ENCODE data around the gene TRIM60.

TRIM60 gene

GRCh38 chr4:165005352-165005925, 26.4 kb upstream of the TRIM60 start:
- Histone ChIP-seq H3K9ac (ENCODE audit: low read length) (no peak overlapping the region), H3K9me3 (replicated peaks; ENCODE audit: insufficient read depth, low read length) (no peaks in the 10 kb centered on the region), H3K4me3 (ENCODE audit: low read length) (no peak overlapping the region), H3K79me2 (ENCODE audit: low read length) (no peaks in the 10 kb centered on the region), H3K27me3 (replicated peaks; ENCODE audit: insufficient read depth, low read length) (no peaks in the 10 kb centered on the region), H3K9me2 (replicated peaks; ENCODE audit: insufficient read depth, low read length) (no peaks in the 10 kb centered on the region), H3K36me3 (replicated peaks; ENCODE audit: insufficient read depth, low read length) (no peaks in the 10 kb centered on the region), H2AFZ (ENCODE audit: low read length) (no peak overlapping the region), H3F3A (ENCODE audit: insufficient read depth, low read length) (no peaks in the 10 kb centered on the region), H4K20me1 (ENCODE audit: insufficient read depth, low read length) (no peaks in the 10 kb centered on the region), H3K4me1 (ENCODE audit: low read length) (peaks cover 10% of the 10 kb centered on the region), H3K27ac (ENCODE audit: low read length) (no peak overlapping the region), H3K4me2 (ENCODE audit: low read depth, low read length) (no peak overlapping the region)
- TF ChIP-seq EZH2 (optimal IDR thresholded peaks at IDR 0.05; ENCODE audit: low read depth, low read length) (no peak), EZH2phosphoT487 (IDR thresholded peaks at IDR 0.05; ENCODE audit: low read length) (no peak), CTCF (IDR thresholded peaks at IDR 0.05; ENCODE audit: low read length) (no peak)
- no peak for DNase-seq

GRCh38 chr4:165006456-165006855, 25.3 kb upstream of the TRIM60 start:
- H3K9me2 ChIP-seq (replicated peaks; ENCODE audit: insufficient read depth, low read length), result no peaks in the 10 kb centered on the region
- no peak for DNase-seq
- no peak overlapping the region for H3K27ac ChIP-seq (ENCODE audit: low read length)
- no peaks in the 10 kb centered on the region for H3K36me3 ChIP-seq (replicated peaks; ENCODE audit: insufficient read depth, low read length)
- H3K9me3 ChIP-seq (replicated peaks; ENCODE audit: insufficient read depth, low read length), result no peaks in the 10 kb centered on the region
- H3K79me2 ChIP-seq (ENCODE audit: low read length), result no peaks in the 10 kb centered on the region
- no peak overlapping the region for H3K4me2 ChIP-seq (ENCODE audit: low read depth, low read length)
- H4K20me1 ChIP-seq (ENCODE audit: insufficient read depth, low read length), result no peaks in the 10 kb centered on the region
- peaks cover 9% of the 10 kb centered on the region for H3F3A ChIP-seq (ENCODE audit: insufficient read depth, low read length)
- TF ChIP-seq EZH2phosphoT487 (IDR thresholded peaks at IDR 0.05; ENCODE audit: low read length) (no peak), EZH2 (optimal IDR thresholded peaks at IDR 0.05; ENCODE audit: low read depth, low read length) (no peak), CTCF (IDR thresholded peaks at IDR 0.05; ENCODE audit: low read length) (no peak)
- peaks cover 19% of the 10 kb centered on the region for H3K4me1 ChIP-seq (ENCODE audit: low read length)
- no peaks in the 10 kb centered on the region for H3K27me3 ChIP-seq (replicated peaks; ENCODE audit: insufficient read depth, low read length)
- no peak overlapping the region for H2AFZ ChIP-seq (ENCODE audit: low read length)
- H3K9ac ChIP-seq (ENCODE audit: low read length), result no peak overlapping the region
- no peak overlapping the region for H3K4me3 ChIP-seq (ENCODE audit: low read length)

GRCh38 chr4:165006886-165007285, 24.9 kb upstream of the TRIM60 start:
- Histone ChIP-seq H3K9ac (ENCODE audit: low read length) (no peak overlapping the region), H3F3A (ENCODE audit: insufficient read depth, low read length) (peaks cover 13% of the 10 kb centered on the region), H3K79me2 (ENCODE audit: low read length) (no peaks in the 10 kb centered on the region), H3K27ac (ENCODE audit: low read length) (no peak overlapping the region), H3K36me3 (replicated peaks; ENCODE audit: insufficient read depth, low read length) (no peaks in the 10 kb centered on the region), H3K9me3 (replicated peaks; ENCODE audit: insufficient read depth, low read length) (no peaks in the 10 kb centered on the region), H3K4me1 (ENCODE audit: low read length) (peaks cover 23% of the 10 kb centered on the region), H3K27me3 (replicated peaks; ENCODE audit: insufficient read depth, low read length) (no peaks in the 10 kb centered on the region), H3K9me2 (replicated peaks; ENCODE audit: insufficient read depth, low read length) (no peaks in the 10 kb centered on the region), H2AFZ (ENCODE audit: low read length) (no peak overlapping the region), H4K20me1 (ENCODE audit: insufficient read depth, low read length) (no peaks in the 10 kb centered on the region), H3K4me2 (ENCODE audit: low read depth, low read length) (no peak overlapping the region), H3K4me3 (ENCODE audit: low read length) (no peak overlapping the region)
- TF ChIP-seq EZH2 (optimal IDR thresholded peaks at IDR 0.05; ENCODE audit: low read depth, low read length), result no peak
- no peak for TF ChIP-seq CTCF (IDR thresholded peaks at IDR 0.05; ENCODE audit: low read length)
- TF ChIP-seq EZH2phosphoT487 (IDR thresholded peaks at IDR 0.05; ENCODE audit: low read length), result no peak
- no peak for DNase-seq
